Measurements from ENCODE around the gene CLMN.

GRCh38 chr14:95336192-95336760, 16.6 kb upstream of the CLMN start:
- TF ChIP-seq CTCF (IDR thresholded peaks at IDR 0.05), result no peak
- TF ChIP-seq POLR2A (IDR thresholded peaks at IDR 0.05), result no peak

Data from prostate gland (tissue), 2 donors.